GM21526 (cell line): ENCODE data around the gene NXF1.
"Not testable (repeated sequence)": the region's sequence is repeated elsewhere in the genome, so short reads cannot be mapped to it uniquely, and the experiment has no call there.

Experiments
- ATAC-seq: cut with Tn5 transposase; IDR thresholded peaks from one replicate; pipeline ENCODE4 v1.9.1; 2021; ENCODE audit warnings: moderate library complexity; ENCODE audit not compliant: unreplicated experiment, low FRiP score

The NXF1 gene

DNA sequence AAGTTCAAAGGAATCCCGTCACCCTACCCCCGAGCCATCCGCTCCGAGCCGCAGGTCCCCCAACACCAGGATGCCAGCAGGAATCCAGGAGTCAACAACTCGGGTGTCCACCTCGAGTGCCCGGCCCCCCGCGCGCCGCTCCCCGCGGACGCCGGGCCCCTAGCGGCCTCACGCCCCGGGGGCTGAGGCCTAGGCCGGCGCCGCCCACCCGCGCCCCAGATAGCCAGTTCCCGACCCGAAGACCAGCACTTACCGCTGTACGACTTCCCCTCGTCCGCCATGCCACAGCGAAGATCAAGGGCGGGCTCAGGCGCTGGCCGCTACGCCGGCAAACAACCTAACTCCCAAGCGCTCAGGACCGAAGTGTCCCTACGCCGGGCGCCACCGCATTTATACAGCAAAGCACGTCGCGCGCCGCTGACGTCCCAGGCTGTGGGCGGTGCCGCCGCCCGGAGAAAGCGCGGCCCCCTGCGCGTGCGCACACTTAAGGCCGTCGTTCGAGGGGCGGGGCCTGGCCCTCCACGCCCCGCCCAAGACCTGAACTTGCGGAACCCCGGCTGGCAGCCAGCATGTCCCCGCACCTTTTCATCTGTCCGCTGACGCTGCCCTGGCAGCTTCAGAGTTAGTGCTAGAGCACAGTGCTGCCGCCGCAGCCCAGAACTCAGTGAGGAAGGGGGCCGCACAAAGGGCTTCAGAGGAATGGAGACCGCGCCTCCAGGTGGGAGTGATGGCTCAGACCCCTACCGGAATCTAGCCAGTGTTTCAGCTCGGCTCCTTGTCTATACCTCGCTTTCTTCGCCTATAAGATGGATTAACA is at the start of gene NXF1:
TSS of gene NXF1 (minus strand) at position 365 of the 817 bp plus-strand sequence. CDS start at position 281, 84 bp downstream.
- peak; percentile 74 for ATAC-seq

DNA sequence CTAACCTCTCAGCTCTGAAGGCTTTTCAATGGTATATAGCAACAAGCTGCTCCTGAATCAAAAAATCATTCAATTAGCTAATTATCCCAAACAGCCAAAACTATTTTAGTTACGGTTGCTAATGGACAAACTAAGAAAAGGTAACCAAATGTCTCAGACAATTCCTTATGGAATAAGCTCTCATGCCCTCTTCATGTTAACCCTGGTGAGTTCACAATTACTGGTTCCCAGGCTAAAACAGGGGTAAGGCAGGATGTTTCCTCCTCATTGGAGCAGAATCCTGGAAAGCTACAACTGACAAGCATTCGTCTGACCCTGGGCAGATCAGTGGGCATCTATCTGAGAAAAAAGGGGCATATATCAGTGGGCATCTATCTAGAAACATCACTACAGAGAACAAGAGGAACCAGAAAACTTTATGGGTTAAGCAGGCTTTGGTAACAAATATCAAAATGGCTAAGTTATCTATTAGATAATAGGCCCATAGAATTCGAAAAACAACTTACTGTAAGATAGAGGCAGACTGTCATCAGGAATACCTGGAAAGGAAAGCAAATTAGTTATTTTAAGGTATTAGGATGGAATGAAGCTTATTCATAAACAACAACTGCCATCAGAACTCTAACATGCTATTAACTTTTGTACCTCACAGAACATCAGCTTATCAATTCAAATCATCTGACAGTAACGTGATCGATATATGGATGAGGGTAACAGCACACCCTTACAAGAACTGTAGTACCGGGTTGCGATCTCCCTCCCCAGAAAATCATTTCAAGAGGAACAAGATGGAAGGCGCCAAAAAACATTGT is 49.0 kb upstream of the NXF1 start:
- no peak for ATAC-seq

DNA sequence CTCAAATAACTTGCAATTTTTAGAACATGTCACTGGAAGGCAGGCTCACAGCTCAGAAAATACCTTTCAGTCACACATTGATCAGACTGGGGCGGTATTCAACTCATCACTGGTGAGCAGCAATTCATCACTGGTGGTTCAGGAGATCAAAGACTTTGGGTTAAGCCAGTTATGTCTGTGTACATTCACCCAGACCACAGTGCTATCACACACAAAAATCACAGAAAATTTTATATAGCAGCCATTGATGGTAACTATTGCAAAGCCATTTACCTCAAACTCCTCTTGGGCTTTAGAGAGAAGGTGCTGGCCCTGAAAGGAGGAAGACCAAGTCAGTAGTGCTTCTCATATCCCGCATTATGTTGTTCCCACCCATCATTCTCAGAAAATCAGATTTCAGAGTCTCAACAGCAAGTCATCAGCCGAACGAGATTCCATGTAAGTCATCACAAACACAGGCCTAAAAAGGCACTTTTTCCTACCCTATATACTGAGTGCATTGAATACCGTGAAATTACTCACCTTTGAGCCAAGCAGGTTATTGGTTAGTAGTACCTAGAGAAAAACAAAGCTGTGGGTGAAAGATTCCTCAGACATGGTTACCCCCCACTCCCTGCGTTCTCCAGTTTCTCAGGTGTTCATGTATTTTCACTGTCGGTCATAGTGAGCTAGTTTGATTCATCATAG is 48.2 kb upstream of the NXF1 start:
- no peak for ATAC-seq

DNA sequence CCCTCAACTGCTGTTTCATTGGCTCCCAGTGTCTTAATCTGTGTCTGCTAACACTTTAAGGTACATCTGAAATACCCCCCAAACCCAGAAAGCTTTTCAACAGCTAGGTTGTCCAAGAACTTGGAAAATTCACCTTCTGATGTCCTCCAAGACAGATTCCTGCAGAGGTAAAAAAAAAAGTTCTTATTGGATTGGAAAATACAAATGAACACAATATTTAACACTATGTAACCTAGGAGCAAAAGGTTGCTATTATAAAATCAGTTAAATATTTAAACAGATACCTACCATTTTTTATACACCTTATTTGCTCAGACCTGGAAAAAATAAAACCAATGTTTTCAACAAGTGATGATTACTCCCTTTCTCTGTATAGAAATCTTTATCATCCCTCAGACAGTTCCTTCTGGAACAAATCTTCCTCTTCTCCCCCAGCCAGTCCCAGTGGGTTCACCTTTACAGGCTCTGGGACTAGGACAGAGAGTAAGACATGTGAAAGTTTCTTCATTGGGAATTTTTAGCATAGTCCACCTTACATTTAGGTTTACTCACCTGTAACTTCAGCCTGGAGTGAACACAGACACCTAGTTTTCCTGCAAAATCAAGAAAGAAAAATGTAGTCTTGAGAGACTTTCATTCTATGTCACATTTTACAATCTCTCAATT is 47.4 kb upstream of the NXF1 start:
- ATAC-seq, result no peak

DNA sequence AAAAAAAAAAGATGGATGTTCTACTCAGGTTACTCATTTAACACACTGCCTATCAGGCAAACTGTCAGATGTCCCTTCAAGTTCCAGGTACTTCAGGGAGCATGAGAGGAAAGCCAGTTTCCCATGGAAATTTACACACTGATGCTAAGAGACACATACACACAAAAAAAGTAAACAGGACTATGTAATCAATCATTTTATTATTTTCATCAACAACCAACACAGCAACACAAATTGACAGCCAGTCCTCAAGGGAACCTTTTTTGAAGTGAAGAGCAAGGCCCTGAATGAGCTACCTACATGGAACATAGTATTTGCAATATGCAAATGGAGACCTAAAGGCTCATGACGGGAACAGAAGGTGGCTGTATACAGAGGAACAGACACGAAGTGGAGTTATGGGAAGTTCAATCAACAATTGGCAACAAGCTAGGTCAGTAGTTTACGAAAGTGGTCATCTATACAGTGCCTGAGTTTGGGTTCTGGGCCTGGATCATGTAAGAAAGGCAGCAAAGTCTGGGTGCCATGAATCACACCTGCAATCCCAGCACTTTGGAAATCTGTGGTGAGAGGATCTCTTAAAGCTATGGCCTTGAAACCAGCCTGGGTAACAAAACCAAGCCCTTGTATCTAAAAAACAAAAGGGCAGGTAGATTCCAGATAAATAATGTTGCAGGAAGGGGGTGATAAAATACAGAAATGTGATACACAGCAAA is 46.7 kb upstream of the NXF1 start:
- no peak for ATAC-seq

DNA sequence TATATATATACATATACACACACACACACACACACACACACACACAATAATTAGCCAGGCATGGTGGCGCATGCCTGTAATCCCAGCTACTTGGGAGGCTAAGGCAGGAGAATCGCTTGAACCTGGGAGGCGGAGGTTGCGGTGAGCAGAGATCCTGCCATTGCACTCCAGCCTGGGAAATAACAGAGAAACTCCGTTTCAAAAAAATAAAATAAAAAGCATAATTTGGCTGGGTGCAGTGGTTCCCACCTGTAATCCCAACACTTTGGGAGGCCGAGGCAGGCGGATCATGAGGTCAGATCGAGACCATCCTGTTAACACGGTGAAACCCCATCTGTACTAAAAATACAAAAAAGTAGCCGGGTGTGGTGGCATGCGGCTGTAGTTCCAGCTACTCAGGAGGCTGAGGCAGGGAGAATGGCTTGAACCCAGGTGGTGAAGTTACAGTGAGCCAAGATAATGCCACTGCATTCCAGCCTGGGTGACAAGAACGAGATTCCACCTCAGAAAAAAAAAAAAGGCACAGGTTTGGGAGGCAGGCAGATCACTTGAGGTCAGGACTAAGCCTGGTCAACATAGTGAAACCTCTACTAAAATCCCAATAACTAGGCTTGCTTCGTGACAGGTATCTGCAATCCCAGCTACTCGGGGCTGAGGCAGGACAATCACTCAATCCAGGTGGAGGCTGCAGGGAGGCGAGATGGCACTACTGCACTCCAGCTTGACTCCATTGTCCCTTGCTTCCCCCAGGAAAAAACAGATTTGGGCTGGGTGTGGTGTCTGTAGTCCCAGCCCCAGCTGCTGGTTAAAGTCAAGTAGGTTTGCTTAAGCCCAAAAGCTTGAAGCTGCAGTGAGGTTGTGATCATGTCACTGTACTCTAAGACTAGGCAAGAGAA is 45.9 kb upstream of the NXF1 start:
- ATAC-seq, result no peak

DNA sequence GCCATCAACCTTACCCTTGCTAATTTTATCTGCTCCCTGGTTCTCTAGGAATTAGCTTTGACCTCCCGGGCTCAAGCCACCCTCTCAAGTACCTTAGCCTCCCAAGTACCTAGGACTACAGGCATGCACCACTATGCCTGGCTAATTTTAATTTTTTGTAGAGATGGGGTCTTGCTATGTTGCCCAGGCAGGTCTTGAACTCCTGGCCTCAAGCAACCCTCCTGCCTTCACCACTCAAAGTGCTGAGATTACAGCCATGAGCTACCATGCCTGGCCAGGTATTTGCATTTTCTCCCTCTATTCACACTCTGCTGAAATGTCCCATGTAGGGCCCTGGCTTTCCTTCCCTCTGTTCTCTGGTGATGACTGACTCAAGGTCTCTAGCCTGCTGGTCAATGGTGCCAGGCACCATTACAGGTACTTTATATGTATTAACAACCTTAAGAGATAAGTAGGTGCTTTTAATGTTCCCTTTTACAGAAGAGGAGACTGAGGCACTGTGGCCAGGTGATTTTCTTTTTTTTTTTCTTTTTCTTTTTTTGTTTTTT is 42.6 kb upstream of the NXF1 start:
- no peak for ATAC-seq

DNA sequence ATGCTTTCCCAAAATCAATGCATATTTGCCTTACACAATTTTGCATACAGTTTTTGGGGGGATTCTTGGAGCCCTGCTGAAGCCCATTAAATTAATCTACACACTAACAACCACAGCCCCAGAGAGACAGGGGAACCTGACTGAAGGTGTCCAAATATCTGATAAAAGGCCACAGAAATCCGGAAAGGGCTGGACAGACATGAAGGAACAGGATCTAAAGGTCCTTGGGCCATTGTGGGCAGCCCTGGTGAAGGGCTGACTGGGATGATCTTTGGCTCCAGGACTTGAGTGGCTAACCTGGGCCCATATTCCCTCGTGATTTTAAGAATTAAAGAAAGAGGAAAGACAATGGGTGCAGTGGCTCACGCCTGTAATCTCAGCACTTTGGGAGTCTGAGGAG is 40.9 kb upstream of the NXF1 start:
- ATAC-seq, result no peak

DNA sequence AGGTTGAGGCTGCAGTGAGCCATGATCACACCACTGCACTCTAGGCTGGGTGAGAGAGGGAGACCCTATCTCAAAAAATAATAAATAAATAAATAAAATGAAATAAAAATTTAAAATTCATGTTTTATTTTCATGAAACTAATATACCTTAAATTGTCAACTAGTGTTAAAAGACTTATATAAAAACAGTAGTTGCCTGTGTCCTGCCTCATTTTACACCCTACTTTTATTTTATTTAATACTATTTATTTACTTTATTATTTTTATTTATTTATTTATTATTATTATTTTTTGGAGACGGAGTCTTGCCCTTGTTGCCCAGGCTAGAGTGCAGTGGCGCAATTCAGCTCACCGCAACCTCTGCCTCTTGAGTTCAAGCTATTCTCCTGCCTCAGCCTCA is 38.9 kb upstream of the NXF1 start:
- ATAC-seq, result no peak

DNA sequence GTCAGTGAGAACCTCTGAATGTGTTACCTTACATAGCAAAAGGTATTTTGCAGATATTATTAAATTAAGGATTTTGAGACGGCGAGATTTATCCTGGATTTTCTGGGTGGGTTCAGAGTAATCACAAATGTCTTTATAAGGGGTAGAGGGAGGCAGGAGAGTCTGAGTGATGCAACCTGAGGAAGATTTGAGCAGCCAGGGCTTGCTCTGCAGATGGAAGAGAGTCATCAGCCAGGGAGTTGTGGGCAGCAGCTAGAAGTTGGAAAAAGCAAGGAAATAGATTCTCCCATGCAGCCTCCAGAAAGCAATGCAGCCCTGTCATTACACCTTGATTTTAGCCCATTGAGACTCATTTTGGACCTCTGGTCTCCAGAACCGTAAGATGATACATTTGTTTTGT is 38.2 kb upstream of the NXF1 start:
- ATAC-seq, result no peak

DNA sequence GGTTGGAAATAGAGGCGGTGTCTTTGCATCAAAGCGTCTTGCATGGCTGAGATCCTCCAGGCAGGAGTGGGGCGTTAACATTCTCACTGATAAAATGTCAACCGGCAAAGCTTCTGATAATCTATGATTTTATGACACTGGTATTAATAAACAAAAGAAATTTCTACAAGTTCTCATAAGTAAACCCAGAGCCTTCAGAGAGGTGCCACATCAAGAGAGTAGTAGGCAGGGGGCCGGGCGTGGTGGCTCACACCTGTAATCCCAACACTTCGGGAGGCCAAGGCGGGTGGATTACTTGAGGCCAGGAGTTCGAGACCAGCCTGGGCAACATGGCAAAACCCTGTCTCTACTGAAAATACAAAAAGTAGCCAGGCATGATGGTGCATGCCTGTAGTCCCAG is 37.7 kb upstream of the NXF1 start:
- not testable (repeated sequence) for ATAC-seq

DNA sequence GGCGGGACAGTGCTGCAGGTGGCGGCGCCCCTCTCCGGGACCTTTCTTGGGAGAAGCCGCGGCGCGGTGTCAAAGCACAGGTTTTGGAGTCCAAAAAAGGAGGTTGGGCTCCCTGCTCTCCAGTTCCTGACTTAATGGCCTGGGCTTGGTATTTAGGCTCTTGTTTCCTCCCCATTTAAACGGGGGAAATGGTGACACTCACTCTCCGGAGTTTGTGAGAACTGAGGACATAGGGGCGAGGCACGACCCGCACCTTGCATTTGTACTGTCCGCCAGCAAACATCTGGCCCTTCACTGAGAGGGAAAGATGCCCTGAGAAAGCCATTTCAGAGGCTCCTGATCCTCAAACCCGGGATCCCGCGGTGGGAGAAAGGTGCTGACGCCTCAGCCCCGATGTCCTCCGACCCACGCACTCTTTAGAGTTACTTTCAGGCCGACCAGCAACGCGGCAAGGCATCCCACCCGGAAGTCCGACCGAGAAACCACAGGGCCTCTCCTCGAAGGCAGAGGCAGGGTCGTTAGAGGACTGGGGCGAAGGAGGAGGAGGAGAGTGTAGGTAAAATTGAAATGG is 37.0 kb upstream of the NXF1 start:
- ATAC-seq, result no peak

DNA sequence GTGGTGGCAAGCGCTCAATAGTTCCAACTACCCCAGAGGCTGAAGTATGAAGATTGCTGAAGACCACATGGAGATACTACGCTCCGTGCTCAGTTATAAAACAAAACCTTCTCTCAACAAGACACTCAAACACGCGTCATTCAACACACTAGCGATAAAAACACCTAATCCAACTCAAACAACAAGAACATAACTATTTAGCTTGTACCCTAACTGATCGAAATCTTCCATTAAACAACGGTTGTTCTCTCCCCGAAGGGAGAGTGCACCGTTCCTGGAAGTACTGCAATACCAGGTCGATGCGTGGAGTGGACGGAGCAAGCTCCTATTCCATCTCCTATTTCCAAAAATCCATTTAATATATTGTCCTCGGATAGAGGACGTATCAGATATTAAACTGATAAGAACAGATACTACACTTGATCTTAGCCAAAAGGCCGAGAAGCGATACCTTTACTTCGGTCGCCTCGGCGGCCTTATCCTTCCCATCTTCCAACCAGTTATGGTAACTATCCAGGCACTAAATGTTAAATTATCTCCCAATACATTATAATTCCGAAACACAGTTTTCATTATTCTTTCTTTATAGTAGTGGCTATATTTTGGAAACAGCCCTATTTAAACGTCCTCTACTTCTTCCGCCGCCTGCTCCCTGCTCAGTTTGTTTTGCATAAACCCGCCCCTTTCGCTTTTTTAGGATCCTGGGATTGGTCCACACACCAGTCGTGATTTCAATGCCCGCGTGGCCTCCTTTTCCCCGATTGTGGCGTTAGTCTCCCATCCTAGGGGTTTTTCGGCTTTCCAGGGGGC is 36.3 kb upstream of the NXF1 start:
- peak; percentile 53 for ATAC-seq

DNA sequence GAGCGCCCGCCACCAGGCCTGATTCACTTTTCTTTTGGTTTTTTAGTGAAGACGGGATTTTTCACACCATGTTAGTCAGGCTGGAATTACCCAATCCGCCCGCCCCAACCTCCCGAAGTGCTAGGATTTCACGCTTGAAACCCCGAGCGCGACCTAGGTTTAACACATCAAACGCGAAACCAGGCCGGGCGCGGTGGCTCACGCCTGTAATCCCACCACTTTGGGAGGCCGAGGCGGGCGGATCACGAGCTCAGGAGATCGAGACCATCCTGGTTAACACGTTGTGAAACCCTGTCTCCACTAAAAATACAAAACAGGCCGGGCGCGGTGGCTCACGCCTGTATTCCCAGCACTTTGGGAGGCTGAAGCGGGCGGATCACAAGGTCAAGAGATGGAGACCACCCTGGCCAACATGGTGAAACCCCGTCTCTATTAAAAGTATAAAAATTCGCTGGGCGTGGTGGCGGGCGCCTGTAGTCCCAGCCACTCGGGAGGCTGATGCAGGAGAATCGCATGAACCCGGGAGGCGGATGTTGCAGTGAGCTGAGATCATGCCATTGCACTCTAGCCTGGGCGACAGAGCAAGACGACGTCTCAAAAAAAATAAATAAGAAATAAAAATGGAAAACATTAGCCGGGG is 35.6 kb upstream of the NXF1 start:
- ATAC-seq, result peak; percentile 8

DNA sequence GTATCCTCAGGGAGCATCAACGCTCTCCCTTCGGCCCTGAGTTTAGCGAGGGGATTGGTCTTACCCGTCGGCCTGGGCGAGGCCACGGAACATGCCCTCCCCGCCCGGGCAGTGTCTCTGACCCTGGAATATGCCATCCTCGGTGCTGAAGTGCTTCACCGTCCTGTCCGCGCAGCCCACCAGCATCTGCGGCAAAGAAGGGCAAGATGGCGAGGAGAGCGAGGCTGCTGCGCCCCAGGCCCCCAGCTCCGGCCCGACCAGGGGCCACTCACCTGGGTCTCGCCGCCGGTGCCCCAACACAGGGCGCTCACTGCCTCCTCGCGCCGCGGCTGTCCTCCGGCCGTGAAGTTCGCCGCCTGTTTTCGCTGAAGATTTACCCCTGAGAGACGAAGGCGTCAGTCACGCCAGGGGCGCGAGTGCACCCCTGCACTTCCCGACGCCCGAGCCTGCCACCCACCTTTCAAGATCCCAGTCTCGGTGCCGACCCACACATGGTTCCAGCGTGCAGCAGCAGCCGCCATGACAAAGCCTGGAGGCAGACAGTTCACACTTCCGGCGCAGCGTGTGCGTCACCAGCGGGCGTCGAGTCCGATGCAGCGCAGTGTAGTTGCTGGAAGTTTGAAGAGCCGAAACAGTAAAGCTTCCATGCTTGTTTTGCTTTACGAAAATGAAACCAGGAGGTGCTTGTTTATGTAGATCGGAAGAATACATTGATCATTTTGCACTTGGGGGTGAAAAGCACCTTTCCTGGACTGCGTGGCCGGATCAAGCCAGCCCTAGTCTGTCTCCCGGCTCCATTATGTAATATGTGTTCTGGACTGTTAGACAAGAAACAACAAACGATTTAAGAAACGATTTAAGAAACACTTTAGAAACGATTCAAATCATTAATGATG is 34.1 kb upstream of the NXF1 start, which contains the start of gene WDR74:
TSS of gene WDR74 (minus strand) at position 541 of the 896 bp plus-strand sequence. CDS start at position 521, 20 bp downstream.
- peak; percentile 51 for ATAC-seq

DNA sequence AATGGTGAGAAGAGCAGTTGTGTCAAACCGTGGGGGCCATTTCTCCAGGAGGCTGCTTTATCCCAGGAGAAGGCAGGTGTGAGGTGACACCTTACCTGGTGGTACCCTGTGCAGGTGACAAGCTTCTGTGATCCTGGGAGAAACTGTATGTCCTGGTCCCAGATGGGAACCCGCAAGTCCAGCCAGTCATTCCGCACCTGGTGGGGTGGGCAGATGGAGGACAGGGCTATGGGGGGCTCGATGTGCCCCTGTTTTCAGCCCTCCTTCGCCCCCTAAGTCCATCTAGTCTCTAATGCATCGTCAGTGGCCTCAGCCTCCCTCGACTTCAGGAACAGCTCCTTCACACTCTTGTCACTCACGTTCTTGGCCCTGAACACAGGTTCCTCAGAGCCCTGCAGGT is 30.1 kb upstream of the NXF1 start:
- no peak for ATAC-seq
